ENCODE measurements around the gene TTLL13.

TTLL13 gene

GRCh38 chr15:90249203-90249863, at the start of gene TTLL13:
Gene TTLL13 (plus strand): TSS chr15:90249556. CDS start chr15:90250631, 1,075 bp downstream.
- peak; percentile 58 for DNase-seq (ENCODE audit: low read depth)

GRCh38 chr15:90200534-90201129, 48.7 kb upstream of the TTLL13 start:
- no peak for DNase-seq (ENCODE audit: low read depth)

- peak; percentile 42 for DNase-seq (ENCODE audit: low read depth)
Observed at GRCh38 chr15:90201130-90201943, 48.0 kb upstream of the TTLL13 start, which contains the start of gene SEMA4B. Gene SEMA4B (plus strand): TSS chr15:90201330. CDS start chr15:90201579, 249 bp downstream.

GRCh38 chr15:90201944-90202375, 47.4 kb upstream of the TTLL13 start:
- no peak for DNase-seq (ENCODE audit: low read depth)

DNA sequence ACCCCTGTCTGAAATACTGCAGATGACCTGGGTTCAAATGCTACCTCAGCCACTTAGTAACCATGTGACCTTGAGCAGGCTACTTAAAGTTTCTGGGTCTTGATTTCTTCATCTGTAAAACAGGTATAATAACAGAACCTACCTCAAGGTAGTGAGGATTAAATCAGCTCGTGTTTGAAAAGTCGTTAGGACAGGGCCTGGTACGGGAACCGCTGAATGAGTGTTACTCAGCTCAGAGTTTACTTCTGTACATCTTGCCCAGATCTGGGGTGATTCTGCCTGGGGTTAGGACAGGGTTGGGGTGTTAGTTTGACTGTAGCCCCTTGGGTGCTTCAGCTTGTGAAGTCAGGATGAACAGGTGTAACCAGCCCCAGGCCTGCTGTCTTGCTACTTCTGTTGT, 46.4 kb upstream of the TTLL13 start:
- DNase-seq (ENCODE audit: low read depth) = no peak

DNA sequence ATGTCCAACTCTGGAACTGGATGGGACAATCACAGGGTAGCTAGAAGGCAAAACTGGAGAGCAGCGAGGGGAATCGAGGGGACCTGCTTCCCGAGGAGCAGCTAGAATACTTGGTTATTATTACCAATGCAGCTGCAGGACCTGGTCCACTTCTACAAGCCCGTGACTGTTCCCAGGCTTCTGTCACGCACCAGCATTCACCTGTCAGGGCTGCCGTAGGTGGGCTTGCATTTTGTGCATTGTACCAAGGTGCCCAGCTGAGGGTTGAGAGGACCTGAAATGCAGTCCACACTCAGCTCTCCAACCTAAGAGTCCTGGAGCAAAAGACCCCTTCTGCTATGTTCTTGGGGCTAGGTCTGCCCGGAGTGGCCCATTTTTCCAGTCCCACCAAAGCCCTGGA, 45.9 kb upstream of the TTLL13 start:
- no peak for DNase-seq (ENCODE audit: low read depth)

GRCh38 chr15:90203922-90204321, 45.4 kb upstream of the TTLL13 start:
- no peak for DNase-seq (ENCODE audit: low read depth)

DNA sequence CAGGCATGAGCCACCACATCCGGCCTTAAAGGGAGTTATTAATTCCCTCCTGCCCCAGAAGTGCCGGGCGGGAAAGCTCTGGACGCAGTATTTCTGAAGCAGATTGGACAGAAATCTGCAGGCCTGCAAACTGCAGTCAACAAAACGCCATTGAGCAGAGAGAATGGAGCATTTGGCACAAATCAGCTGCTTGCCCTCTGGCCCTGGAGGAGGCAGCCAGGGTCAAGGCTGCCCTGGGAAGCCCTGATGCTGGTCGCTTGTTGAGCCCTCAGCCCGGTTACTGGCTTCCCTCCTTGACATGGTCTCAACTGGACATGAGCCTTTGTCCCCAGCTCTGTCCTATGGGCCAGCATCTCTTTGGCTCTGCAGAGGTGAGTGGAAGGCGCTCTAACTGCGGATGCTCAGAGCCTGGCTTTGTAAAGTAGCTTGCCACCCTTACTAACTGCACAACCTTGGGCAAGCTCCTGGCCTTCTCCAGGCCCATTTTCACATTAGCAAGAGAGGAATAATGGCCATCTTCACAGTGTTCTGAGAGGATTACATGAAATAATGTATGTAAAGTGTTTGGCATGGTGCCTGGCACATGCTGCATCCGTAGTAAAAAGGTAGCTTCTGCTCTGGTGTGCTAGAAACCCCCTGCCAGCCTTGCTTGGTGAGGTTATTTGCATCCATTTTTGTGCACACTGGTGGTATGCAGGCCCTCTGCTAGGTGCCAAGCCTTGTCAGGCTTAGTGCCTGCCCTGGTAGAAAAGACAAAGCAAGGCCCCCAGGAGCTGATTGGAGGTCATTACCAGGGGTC, 44.1 kb upstream of the TTLL13 start:
- DNase-seq (ENCODE audit: low read depth) = no peak

- DNase-seq (ENCODE audit: low read depth) = no peak
Observed at GRCh38 chr15:90205886-90206285, 43.5 kb upstream of the TTLL13 start.

DNA sequence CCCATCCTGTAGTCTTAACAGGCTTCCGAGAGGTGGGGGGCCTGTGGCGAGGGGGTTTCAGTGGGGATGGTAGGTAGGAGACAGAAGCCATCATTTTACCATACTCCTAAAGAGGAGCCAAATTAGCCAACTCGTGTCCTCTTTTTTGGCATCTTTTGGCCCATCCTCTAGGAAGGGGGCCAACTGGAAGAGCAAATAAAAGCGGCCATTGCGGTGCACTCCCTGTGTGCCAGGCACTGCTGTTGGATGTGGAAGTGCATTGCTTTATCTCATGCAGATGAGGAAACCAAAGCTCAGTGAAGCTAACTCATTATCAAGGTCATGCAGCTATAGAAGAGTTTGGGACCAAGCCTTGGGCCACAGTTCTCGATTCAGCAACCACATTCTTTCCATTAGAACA, 42.1 kb upstream of the TTLL13 start:
- no peak for DNase-seq (ENCODE audit: low read depth)

DNA sequence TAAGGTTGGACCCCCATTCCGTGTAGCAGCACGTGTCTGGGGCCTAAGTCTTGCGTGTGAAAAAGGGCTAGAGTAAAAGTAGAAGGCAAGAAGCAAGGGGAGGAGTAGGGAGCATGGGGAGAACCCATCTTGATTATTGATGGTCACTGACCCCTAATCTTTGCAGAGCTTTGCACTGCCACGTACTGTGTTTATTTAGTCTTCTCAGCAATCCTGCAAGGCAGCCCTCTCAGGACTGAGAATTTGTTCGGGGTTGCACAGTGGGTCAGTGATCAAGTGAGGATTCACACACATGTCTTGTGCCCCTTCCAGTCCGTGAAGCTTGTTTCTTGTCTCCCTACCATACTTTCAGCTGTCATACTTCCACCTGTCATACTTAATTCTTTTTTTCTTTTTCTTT, 41.0 kb upstream of the TTLL13 start:
- DNase-seq (ENCODE audit: low read depth) = no peak

DNA sequence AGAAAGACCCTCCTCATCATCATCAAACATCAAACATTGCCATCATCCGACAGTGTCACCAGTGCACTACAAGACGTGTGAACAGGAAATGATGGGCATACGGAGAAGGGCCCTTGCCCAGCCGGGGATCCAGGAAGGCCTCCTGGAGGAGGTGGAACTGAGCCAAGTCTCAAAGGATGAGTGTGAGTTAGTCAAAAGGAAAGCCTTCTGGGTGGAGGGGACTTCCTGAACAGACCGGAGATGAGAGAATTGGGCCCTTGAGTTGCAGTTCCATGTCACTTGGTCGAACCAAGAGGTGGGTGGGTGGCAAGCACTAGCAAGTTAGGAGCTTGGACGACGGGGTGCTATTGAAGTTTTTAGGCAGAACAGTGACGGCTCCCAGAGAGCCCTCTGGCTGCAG, 39.8 kb upstream of the TTLL13 start:
- no peak for DNase-seq (ENCODE audit: low read depth)

GRCh38 chr15:90210593-90210992, 38.8 kb upstream of the TTLL13 start:
- DNase-seq (ENCODE audit: low read depth) = no peak

DNA sequence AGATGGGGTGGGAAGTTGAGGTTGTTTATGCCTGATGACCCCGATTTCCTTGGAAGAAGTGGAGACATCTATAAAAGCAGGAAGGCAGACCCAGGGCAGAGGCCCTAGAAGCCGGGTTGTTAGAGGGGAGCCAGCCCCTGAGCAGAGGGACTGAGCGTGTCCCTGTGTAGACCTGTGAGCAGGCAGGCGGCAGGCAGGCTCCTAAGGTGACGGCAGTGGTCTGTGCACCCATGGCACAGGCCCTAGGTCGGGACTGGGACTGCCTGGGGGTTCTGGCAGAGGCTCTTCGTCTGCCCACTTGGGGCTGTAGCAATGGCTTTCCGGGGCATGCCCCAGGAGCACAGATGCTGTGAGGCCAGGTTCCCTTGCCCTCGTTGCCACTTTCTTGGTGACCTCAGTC, 38.3 kb upstream of the TTLL13 start:
- no peak for DNase-seq (ENCODE audit: low read depth)

DNA sequence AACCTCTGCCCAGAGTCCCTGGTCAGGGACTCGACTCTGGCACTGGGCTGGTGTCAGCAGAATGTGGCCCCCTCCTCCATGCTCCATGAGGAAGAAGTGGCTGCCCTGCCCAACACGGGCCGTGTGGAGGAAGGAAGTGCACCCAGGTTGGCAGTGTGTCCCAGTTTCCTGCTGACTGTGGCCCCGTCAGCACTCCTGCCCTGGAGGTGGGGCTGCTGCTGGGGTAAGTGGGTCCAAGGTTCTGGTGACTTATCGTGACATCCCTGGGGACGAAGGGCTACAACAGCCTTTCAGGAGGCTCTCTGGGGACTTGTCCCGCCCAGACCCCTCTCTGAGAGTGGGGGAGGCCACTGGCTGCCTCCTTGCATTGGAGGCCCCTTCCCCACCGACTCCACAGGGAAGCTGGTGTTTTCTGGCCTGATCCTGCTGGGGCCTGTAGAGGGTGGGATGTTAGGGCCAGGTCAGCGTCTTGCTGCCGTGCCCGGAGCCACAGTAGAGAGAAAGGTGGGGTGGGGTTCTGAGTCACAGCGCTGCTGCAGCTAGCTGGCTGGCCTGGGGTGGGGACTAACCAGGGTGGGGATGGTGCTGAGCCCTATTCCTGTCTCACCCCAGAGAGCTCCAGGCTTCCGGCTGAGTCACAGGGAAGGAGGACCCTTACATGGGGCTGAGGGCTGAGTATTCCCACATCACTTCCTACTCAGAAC, 37.8 kb upstream of the TTLL13 start:
- DNase-seq (ENCODE audit: low read depth) = no peak

GRCh38 chr15:90212221-90213098, 36.9 kb upstream of the TTLL13 start:
- DNase-seq (ENCODE audit: low read depth) = no peak

- DNase-seq (ENCODE audit: low read depth) = no peak
Observed at GRCh38 chr15:90213122-90213817, 36.1 kb upstream of the TTLL13 start.

DNA sequence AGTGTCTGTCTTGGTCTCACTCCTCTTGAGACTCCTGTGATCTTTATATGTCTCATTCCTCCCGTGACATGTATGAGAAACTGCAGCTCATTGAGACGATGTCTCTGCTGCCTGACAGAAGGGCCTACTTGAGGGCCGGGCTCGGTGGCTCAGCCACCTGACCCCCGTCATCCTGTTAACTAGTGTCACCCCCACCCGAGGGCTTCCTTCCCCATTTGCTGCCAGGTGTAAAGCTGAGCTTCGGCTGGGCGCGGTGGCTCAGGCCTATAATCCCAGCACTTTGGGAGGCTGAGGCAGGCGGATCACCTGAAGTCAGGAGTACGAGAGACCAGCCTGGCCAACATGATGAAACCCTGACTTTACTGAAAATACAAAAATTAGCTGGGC, 35.5 kb upstream of the TTLL13 start:
- no peak for DNase-seq (ENCODE audit: low read depth)

GRCh38 chr15:90214553-90215196, 34.7 kb upstream of the TTLL13 start:
- DNase-seq (ENCODE audit: low read depth) = no peak

Measured in stimulated activated CD8-positive, alpha-beta memory T cell treated with anti-CD3 and anti-CD28 coated beads, Interleukin-15, amount 100 ng/mL, for 24 hours (primary cell).